GM13977 (cell line): Measurements from ENCODE around the gene HSPA12B.
"Not testable (repeated sequence)": the region's sequence is repeated elsewhere in the genome, so short reads cannot be mapped to it uniquely, and the experiment has no call there.

Source experiments
- DNase-seq: peaks from one replicate; pipeline ENCODE4 v3.0.0; 2012; ENCODE audit warnings: low spot score
- CTCF ChIP-seq: IDR thresholded peaks from 2 replicates; pipeline ENCODE4 v1.5.1; 2012; ENCODE audit warnings: mild to moderate bottlenecking, control low read depth; ENCODE audit not compliant: insufficient read depth; ENCODE audit errors: extremely low read depth, missing control alignments
- in situ Hi-C: fragments of 300-500 bp; cut with MboI; formaldehyde crosslinking; loops from one replicate; pipeline ENCODE4 v1.12.0; 2022; ENCODE audit warnings: low sequenced_read_pairs, low pct_unique_long_range_greater_than_20kb, mixed read lengths, inconsistent platforms; ENCODE audit not compliant: unreplicated experiment

The HSPA12B gene

GRCh38 chr20:3788685-3789155 is 56.2 kb downstream of the HSPA12B start:
- no peak for DNase-seq
- TF ChIP-seq CTCF: no peak
- in situ Hi-C loops: no loop called here

GRCh38 chr20:3789201-3789600 is 56.7 kb downstream of the HSPA12B start:
- in situ Hi-C loops, DNase-seq: not testable (repeated sequence)

DNA sequence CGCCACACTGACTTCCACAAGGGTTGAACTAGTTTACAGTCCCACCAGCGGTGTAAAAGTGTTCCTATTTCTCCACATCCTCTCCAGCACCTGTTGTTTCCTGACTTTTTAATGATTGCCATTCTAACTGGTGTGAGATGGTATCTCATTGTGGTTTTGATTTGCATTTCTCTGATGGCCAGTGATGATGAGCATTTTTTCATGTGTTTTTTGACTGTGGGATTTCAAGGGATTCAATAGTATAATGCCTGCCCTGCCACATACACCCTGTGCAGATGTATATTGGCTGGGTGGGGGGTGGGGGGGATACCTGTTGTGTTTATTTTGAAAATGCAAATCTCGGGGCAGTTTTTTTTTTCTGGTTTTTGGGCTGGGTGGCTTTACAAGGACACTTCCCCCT is 61.7 kb downstream of the HSPA12B start:
- DNase-seq, in situ Hi-C loops: not testable (repeated sequence)

DNA sequence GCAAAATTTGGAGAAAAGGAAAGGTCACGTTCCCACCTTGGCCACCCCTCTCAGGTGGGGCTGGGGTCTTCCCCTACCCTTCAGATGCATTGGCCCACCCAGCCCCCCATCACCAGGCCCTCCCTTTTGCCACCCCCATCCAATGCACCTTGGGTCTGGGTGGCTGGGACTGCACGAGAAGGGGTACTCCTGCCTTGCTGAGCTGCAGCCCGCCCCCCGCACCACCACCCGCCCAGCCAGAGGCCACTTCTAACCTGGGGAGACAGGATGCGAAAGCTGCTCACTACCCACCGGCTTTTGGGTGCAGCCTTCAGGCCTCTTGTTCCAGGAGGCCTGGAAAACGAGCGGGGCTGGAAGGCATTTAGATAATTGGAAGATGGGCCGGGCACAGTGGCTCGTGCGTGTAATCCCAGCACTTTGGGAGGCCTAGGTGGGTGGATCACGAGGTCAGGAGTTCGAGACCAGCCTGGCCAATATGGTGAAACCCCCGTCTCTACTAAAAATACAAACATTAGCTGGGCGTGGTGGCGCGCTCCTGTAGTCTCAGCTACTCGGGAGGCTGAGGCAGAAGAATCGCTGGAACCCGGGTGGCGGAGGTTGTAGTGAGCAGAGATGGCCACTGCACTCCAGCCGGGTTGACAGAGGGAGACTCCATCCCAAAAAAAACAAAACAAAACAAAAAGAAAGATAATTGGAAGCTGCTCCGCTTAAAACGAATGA is 62.4 kb downstream of the HSPA12B start:
- TF ChIP-seq CTCF: no peak
- DNase-seq: no peak
- in situ Hi-C loops: no loop called here

DNA sequence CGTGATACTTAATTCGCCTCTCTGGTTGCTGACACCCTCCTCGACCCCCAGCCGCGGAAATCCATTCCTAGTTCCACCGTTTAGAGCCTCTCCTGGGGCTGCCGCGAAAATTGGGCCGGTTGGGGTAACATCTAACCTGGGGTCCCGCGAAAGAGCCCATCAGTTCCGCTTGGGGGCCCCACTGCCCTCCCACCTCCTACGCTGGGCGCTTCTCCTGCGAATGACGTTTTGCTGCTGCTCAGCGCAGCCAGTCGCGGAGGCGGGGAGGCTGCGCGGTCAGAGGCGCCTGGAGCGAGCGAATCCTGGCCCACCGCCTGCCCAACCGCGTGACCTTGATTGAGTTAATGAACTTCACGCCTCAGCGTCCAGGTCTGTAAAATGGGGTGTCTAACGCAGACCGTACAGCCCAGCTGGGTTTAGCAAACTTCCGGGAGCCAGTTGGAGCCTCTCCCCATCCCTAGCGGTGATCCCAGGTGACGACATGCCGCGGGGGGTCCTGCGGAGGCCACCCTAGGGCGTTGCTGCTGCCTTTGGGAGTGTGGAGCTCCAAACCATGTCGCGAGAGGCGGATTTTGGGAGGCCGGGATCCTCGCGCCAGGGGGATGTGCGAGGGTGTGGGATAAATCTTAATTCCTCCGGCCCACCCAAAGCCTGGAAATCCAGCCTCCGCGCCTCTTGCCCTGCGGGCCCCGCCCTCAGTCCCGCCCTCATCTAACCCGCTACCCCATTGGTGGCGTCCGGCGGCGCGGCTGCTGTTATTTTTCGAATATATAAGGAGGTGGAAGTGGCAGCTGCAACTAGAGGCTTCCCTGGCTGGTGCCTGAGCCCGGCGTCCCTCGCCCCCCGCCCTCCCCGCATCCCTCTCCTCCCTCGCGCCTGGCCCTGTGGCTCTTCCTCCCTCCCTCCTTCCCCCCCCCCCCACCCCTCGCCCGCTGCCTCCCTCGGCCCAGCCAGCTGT is 63.3 kb downstream of the HSPA12B start, which contains the start of gene CDC25B:
CDC25B (plus strand) TSS at position 800 of the 958 bp plus-strand sequence. CDS start 222 bp downstream, outside the sequence.
- in situ Hi-C loops: no loop called here
- peak; percentile 93 for DNase-seq
- peak; percentile 16 for TF ChIP-seq CTCF

DNA sequence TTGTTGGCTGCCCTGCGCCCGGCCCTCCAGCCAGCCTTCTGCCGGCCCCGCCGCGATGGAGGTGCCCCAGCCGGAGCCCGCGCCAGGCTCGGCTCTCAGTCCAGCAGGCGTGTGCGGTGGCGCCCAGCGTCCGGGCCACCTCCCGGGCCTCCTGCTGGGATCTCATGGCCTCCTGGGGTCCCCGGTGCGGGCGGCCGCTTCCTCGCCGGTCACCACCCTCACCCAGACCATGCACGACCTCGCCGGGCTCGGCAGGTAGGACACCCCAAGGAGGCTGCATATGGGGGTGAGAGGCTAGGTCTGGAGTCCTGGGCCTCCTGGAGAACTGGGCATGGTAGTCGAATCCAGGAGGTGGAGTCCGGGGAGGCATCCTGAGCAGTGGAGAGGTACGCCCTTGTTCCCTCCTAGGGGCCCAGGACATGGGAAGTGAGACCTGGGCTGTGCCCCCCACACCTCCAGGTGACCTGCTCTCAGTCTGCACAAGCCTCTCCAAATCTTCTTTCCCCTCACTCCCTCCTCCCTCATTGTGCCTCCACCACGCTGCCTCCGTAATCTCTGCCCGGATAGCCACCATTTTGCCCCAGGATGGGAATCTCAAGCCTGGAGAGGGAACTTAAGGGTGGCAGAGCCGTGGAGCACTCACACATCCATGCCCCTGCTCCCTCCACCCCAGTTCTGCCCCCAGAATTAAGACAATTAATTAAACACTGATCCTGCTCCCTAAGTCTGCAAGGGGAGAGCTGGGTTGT is 64.2 kb downstream of the HSPA12B start:
- in situ Hi-C loops: no loop called here
- TF ChIP-seq CTCF: no peak

GRCh38 chr20:3797226-3797545 is 64.7 kb downstream of the HSPA12B start:
- no peak for TF ChIP-seq CTCF
- no peak for DNase-seq
- in situ Hi-C loops: no loop called here

More for the DNA sequence above, 64.2 kb downstream of the HSPA12B start:
- DNase-seq: no peak
